Stimulated activated naive B cell treated with anti-CD40 and anti-IgM and Interleukin-4, amounts not matched to agents 10 μg/mL and 1 μg/mL and 100 μg/mL, for 72 hours (primary cell): ENCODE results near the gene TUBE1.

Source experiments
- ATAC-seq, 2 donors: fragments of 150-1000 bp; cut with Tn5 transposase; replicated peaks; 2 replicates each; pipeline ENCODE4 v1.10.0; 2021; ENCODE audit warnings: moderate library complexity in 1 of 2
- DNase-seq: peaks from one replicate; pipeline ENCODE4 v3.0.0; 2021
- H3K27ac Mint-ChIP-seq: one replicate; pipeline ENCODE4 v1.8.0; 2022; ENCODE audit warnings: mild to moderate bottlenecking, mixed read lengths
- H3K27me3 Mint-ChIP-seq, 2 donors: one replicate each; pipeline ENCODE4 v1.8.0; 2022; ENCODE audit warnings: mixed read lengths in 2 of 2
- H3K36me3 Mint-ChIP-seq, 2 donors: one replicate each; pipeline ENCODE4 v1.8.0; 2022; ENCODE audit warnings: mixed read lengths in 2 of 2, mild to moderate bottlenecking in 1 of 2
- H3K4me1 Mint-ChIP-seq, 2 donors: one replicate each; pipeline ENCODE4 v1.8.0; 2022; ENCODE audit warnings: mixed read lengths in 2 of 2, mild to moderate bottlenecking in 1 of 2
- H3K4me3 Mint-ChIP-seq, 2 donors: one replicate each; pipeline ENCODE4 v1.8.0; 2022; ENCODE audit warnings: mild to moderate bottlenecking in 2 of 2, mixed read lengths in 2 of 2, moderate library complexity in 1 of 2
- H3K9me3 Mint-ChIP-seq, 2 donors: one replicate each; pipeline ENCODE4 v1.8.0; 2022; ENCODE audit warnings: mixed read lengths in 2 of 2, mild to moderate bottlenecking in 1 of 2

TUBE1 gene

DNA sequence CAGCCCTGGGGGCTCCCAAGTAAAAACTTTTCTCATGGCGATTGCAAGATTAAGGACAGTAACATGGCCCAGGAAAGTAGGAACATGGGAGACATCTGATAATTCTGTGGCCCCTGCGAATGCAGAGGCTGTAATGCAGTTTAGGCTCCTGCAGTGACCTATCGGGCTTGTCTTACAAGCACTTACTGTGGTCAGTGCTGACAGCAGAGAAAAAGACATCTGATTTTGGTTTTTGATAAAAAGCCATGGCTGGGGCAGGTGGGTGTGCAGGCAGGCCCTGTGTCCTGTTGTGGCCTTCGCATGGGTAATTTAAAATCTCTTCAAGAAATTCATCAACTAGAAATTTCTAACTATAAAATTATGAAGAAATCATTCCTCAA lies 52.7 kb downstream of the TUBE1 start:
- Mint-ChIP-seq H3K4me1 (peaks cover 1 to 4% of the 10 kb centered on the region in 2 donors), H3K9me3 (no peaks in the 10 kb centered on the region), H3K27ac (no peak overlapping the region), H3K36me3 (no peaks in the 10 kb centered on the region), H3K4me3 (no peak overlapping the region), H3K27me3 (peaks cover 10 to 16% of the 10 kb centered on the region in 2 donors)
- no peak for ATAC-seq
- DNase-seq = no peak

DNA sequence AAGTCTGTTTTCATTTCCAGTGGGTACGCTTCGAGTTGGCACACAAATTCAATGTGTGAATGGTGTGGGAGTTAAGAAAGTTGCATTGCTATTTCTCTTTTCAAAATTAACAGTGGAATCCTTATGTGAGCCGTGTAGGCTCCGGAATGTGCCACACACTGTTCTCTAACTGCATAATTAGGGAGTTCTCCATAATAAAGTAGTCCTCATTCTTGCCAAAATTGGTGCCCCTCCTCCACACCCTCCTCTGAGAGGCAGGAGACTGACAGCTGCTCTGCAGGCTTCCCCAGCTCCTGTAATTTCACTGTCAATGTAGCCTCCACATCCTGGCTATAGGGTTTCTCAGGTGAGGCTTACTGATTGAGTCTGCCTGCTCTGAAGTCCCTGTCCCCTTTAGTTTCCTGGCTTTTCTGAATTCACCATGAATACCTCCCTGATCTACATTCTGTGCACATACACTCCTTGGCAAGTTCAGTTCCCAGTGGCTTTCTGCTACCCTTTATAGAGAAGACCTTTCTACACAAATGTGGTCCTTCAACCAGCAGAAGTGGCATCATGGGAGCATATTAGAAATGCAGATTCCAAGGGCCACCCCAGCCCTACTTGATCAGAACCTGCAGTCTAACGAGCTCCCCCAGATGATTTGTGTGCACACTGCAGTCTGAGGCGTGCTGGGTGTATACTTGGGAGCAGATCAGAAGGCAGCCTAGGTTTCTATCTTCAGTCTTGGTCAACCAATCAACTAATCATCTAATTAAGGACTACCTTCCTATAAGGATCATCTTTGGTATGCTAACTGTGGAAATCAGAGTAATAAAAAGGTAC lies 53.3 kb downstream of the TUBE1 start:
- peak overlapping the region; percentile 33 for H3K27ac Mint-ChIP-seq
- no peak overlapping the region for H3K4me3 Mint-ChIP-seq
- peaks cover 1 to 10% of the 10 kb centered on the region in 2 donors for H3K4me1 Mint-ChIP-seq

DNA sequence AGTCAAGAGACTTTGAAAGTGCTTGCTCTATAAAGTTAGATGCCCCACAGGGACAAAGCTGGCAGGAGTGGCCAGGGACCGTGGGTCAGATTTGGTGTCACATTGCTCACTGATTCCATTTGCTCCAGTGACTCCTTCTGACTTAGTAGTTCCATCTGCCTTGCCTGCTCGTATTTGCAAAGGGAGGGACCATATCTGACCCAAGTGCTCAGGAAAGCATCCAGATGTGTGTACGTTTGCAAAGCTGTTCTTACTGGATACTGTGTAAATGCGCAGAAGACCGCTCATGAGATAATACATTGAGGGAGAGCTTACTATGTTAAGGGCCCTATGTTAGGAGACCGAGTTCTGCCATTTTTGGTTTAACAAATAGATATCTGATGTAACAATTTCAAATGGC lies 54.6 kb downstream of the TUBE1 start:
- Mint-ChIP-seq H3K27ac (no peak overlapping the region), H3K27me3 (peaks cover 10 to 14% of the 10 kb centered on the region in 2 donors), H3K4me1 (peaks cover 7 to 19% of the 10 kb centered on the region in 2 donors), H3K4me3 (no peak overlapping the region), H3K9me3 (no peaks in the 10 kb centered on the region), H3K36me3 (no peaks in the 10 kb centered on the region)
- no peak for DNase-seq
- ATAC-seq = no peak

More for the DNA sequence above, 53.3 kb downstream of the TUBE1 start:
- no peaks in the 10 kb centered on the region for H3K9me3 Mint-ChIP-seq
- ATAC-seq (no peak), DNase-seq (no peak)
- H3K36me3 Mint-ChIP-seq = no peaks in the 10 kb centered on the region
- peaks cover 10 to 14% of the 10 kb centered on the region in 2 donors for H3K27me3 Mint-ChIP-seq

DNA sequence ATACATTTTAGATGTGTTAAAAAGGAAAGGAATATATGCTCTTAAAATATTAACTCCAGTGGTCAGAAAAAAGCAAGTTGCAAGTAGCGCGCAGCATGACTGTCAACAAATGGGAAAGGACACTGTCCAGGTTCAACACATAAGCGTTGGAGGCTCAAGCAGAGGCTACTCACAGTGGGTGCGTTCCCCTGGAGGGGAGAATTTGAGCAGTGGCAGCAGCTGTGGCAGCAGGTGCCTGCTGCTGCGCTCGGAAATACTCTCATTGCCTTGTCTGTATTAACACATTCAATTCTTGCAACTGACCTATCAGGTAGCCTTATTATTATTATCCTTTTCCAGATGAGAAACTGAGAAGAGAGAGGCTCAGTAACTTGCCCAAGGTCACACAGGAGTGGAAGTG lies 55.3 kb downstream of the TUBE1 start:
- no peak for DNase-seq
- Mint-ChIP-seq H3K27ac (no peak overlapping the region), H3K27me3 (peaks cover 10 to 14% of the 10 kb centered on the region in 2 donors), H3K4me3 (no peak overlapping the region), H3K4me1 (peaks cover 9 to 26% of the 10 kb centered on the region in 2 donors), H3K36me3 (no peaks in the 10 kb centered on the region), H3K9me3 (no peaks in the 10 kb centered on the region)
- ATAC-seq = no peak

DNA sequence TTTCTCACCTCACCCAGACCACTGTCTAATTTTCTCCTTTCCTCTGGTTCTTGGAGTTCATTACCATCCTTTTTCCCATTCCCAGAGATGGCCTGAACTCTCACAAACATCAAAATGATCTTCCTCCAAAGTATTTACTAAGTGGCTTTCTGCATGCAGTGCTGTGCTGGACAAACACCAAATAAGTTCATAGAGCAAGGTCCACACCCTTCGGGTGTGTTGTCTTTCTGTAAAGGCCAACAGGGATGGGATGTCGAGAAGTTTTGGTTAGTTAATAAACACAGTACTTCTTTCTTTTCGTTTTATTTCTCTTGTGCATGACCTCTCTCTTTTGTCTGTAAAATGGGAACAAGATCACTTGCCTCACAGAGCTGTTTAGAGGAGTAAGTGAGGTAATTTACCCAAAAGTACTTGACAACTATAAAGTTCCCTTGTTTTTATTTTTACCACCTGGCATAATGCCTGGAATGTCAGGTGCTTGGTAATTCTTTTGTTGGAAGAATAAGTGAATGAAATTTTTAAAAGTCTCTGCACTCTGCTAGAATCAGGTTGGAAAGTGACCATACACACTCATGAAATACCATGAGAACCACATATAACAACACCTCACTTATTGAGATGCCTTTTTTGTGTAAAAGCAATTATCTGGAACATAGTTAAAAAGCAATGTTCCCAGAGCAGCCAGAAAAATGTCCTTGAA lies 56.2 kb downstream of the TUBE1 start:
- Mint-ChIP-seq H3K4me1 (peaks cover 9 to 26% of the 10 kb centered on the region in 2 donors), H3K4me3 (no peak overlapping the region), H3K27ac (no peak overlapping the region), H3K36me3 (no peaks in the 10 kb centered on the region), H3K9me3 (peaks cover 0 to 1% of the 10 kb centered on the region in 2 donors), H3K27me3 (peaks cover 10 to 14% of the 10 kb centered on the region in 2 donors)
- DNase-seq (no peak), ATAC-seq (no peak)

DNA sequence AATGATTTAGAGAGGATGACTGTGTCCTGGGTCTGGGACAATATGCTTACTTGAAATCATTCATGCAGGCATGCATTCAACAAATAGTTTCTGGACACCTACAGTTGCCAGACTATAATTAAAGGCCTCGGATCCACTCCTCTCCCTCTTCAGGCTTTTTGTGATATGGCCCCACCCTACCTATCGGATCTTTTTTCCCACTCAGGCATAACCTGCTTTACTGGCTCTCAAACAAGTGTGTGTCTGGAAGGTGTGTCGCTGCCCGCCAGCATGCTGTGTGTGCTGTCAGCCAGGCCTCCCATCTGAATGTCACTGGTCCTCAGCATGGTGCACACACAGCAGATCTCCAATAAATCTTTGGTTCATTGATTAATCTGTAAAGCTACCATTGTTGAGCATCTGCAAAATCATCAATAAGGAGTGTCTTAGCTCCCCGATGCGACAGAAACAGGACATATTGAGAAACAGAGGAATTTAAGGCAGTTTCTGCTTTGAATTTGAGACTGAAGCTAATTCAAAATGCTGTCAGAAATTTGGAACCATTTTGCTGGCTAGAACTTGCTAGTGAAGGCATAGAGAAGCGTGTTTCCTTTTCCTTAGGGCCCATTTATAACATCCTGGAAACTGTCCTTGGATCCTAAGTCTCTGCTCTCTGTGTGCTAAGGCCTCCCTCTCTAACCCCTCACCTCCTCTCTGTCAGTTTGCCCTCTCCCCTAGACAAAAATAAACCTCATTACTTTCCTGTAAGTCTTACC lies 56.9 kb downstream of the TUBE1 start:
- no peak overlapping the region for H3K4me3 Mint-ChIP-seq

DNA sequence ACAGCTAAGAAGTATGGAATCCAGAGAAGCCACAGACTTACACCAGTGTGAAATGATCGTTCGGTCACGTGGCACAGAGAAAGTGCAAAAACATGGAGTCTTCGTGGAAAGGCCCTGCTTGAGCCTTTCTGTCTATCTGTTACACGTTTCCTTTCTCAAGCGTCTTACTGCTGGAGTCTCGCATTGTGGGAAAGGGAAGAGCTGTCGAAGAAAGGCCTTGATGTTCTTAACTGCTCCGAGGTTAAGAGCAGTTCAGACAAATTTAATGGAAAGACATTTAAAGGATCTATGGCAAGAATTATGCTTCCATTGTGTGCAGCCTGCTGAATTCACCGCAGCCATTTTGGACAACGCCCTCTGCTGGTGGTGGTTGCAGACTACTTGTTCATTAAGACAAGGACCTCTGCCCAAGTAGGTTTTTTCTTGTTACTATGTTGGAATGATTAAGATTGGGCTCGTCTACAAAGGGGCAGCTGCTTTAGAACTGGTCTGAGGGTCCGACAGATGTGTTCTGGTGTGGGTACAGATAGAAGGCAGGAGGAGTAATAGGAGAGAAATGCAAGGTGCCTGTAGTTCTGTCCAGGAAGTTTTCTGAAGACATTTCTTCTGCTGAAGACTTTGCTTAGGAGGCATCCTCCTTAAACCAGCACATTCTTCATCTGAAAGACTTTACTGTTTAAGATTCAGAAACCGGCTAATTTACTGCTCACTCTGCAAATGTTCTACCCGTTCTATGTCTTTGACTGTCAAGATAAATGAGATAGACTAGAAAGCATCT lies 58.0 kb downstream of the TUBE1 start:
- ATAC-seq (peak; percentile 51 to 70), DNase-seq (peak; percentile 27)
- no peak overlapping the region for H3K4me3 Mint-ChIP-seq
- H3K9me3 Mint-ChIP-seq = peaks cover 0 to 5% of the 10 kb centered on the region in 2 donors
- peaks cover 10 to 14% of the 10 kb centered on the region in 2 donors for H3K27me3 Mint-ChIP-seq
- no peak overlapping the region for H3K27ac Mint-ChIP-seq
- H3K36me3 Mint-ChIP-seq = no peaks in the 10 kb centered on the region
- H3K4me1 Mint-ChIP-seq = peaks cover 7 to 22% of the 10 kb centered on the region in 2 donors

More for the DNA sequence above, 56.9 kb downstream of the TUBE1 start:
- H3K27ac Mint-ChIP-seq = no peak overlapping the region
- no peaks in the 10 kb centered on the region for H3K36me3 Mint-ChIP-seq
- peaks cover 10 to 14% of the 10 kb centered on the region in 2 donors for H3K27me3 Mint-ChIP-seq
- peaks cover 0 to 1% of the 10 kb centered on the region in 2 donors for H3K9me3 Mint-ChIP-seq
- DNase-seq = no peak
- no peak for ATAC-seq
- peaks cover 7 to 24% of the 10 kb centered on the region in 2 donors for H3K4me1 Mint-ChIP-seq

DNA sequence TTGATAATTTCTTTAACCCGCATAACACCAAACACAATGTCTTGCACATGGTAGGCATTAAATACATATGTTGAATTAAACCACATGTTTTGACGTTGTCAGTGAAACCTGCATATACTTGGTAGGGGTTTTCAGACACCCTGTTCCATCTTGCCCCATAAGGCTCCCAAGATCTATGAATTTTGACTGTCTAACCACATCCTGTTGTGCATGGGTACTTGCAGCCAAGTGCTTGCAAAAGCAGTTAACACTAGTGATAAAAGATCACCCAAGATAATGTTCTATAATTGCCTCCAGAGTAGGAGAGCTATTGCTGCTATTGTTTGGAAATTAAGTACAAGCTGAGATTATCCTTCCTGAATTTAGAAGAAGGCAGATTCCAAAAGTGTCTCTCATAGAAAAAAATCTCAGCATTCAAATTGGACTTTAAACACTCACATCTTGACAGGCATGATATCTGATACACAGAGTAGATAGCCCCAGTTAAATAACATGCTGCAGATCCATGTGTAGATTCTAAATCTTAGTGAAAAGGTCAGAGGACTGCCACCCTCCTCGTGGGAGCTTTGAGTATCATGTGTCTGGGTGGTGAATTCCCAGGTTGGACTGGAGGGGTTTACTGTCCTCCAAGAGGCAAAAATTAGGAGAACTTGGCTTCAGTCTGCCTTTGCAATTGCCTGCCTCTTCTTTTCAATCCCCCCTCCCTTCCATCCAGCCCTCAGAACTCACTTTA lies 59.2 kb downstream of the TUBE1 start:
- no peak overlapping the region for H3K4me3 Mint-ChIP-seq
- ATAC-seq (peak; percentile 85 to 87), DNase-seq (no peak)

DNA sequence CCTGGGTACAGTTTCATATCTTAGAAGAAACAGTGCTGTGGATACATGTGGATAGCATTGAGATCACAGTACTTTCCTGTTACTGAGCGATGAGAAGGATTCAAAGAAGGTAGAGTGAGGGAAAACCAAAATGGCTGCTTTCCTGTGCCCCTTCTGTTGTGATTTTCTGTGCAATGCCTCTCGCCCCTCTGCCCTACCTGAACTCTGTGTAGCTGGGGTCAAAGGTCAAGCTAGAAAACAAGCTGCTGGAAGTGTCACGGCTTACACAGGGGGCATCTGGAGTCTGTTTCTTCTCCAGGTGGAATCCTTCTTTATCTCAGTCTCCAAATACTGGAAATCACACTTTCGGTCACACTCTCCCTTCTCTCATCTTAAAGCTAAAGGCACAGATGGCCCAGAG lies 60.3 kb downstream of the TUBE1 start:
- no peak for ATAC-seq
- Mint-ChIP-seq H3K4me1 (peaks cover 7 to 22% of the 10 kb centered on the region in 2 donors), H3K4me3 (no peak overlapping the region), H3K27ac (no peak overlapping the region), H3K36me3 (peaks cover 0 to 4% of the 10 kb centered on the region in 2 donors), H3K27me3 (no peaks in the 10 kb centered on the region), H3K9me3 (peaks cover 4 to 10% of the 10 kb centered on the region in 2 donors)
- no peak for DNase-seq

More for the DNA sequence above, 59.2 kb downstream of the TUBE1 start:
- Mint-ChIP-seq H3K4me1 (peaks cover 7 to 22% of the 10 kb centered on the region in 2 donors), H3K27ac (no peak overlapping the region), H3K27me3 (peaks cover 4 to 10% of the 10 kb centered on the region in 2 donors), H3K36me3 (peaks cover 0 to 4% of the 10 kb centered on the region in 2 donors), H3K9me3 (peaks cover 4 to 10% of the 10 kb centered on the region in 2 donors)

DNA sequence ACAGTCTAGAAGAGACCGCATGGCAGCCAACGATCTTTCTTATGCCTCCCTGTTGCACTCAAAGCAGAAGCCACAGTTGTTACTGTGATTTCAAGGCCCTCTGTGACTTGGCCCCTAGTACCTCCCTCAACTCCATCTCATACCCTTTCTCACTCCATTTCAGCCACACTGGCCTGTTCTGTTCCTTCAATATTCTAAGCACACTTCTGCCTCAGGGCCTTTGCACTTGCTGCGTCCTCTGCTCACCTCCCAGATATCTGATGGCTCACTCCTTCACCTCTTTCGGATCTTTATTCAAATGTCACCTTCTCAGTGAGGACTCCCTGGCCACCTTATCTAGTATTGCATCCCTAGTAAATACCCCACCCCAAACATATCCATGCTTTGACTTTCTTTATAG lies 62.8 kb downstream of the TUBE1 start:
- Mint-ChIP-seq H3K27ac (no peak overlapping the region), H3K36me3 (peaks cover 0 to 4% of the 10 kb centered on the region in 2 donors), H3K9me3 (peaks cover 4 to 10% of the 10 kb centered on the region in 2 donors), H3K27me3 (no peaks in the 10 kb centered on the region), H3K4me3 (no peak overlapping the region), H3K4me1 (peaks cover 7 to 21% of the 10 kb centered on the region in 2 donors)
- ATAC-seq = no peak
- no peak for DNase-seq

DNA sequence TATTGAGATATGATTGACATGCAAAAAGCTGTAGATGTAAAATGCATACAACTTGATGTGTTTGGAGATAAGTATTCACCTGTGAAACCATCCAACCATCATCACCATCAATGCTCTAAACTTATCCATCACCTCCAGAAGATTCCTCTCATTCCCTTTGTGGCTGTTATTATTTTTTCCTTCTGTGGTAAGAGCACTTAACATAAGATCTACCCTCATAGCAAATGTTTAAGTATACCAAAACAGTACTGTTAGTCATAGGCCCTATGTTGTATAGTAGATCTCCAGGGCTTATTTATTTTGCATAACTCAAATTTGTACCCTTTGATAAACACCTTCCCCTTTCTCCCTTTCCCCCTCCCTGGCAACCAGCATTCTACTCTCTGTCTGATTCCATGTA lies 64.5 kb downstream of the TUBE1 start:
- no peak for DNase-seq
- no peak overlapping the region for H3K27ac Mint-ChIP-seq
- H3K9me3 Mint-ChIP-seq = peaks cover 4 to 10% of the 10 kb centered on the region in 2 donors
- peaks cover 2 to 7% of the 10 kb centered on the region in 2 donors for H3K4me1 Mint-ChIP-seq
- no peak for ATAC-seq
- peaks cover 0 to 4% of the 10 kb centered on the region in 2 donors for H3K36me3 Mint-ChIP-seq
- H3K4me3 Mint-ChIP-seq = no peak overlapping the region
- no peaks in the 10 kb centered on the region for H3K27me3 Mint-ChIP-seq

DNA sequence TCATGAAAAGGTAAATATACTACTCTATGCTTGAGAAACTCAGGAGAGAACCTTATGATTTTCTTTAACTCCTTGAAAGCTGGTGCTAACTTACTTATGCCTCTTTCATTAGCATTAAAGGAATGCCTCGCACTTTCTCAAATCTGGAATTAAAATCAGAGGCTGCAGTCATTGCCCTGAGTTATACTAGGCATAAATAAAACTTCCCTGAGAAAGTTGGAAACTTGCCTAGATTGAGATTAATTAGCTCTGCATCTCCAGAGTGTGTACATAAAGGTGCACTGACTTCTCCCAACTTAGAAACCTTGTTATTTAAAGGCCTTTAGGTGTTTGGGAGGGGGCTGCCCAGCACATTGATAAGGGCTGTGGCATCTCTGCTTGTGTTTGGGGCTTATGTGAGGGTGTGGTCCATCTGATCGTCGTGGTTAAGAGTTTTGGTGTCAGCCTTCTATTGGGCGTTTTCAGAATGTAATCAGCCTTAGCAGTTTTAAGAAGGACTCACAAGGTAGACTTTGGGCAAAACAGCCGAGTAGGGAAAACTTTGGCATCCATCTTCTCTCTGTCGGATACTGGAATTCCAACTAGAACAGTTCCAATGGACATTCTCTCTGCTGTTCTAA lies 65.5 kb downstream of the TUBE1 start:
- no peak for ATAC-seq
- H3K9me3 Mint-ChIP-seq = peaks cover 4 to 10% of the 10 kb centered on the region in 2 donors

More for the DNA sequence above, 65.5 kb downstream of the TUBE1 start:
- Mint-ChIP-seq H3K27me3 (no peaks in the 10 kb centered on the region), H3K27ac (no peak overlapping the region), H3K4me3 (no peak overlapping the region), H3K4me1 (no peaks in the 10 kb centered on the region), H3K36me3 (peaks cover 0 to 4% of the 10 kb centered on the region in 2 donors)
- DNase-seq = no peak
